GM21526 (cell line): ENCODE data around the gene GIGYF2.
"Not testable (repeated sequence)": the region's sequence is repeated elsewhere in the genome, so short reads cannot be mapped to it uniquely, and the experiment has no call there.

Source experiments
- ATAC-seq: cut with Tn5 transposase; IDR thresholded peaks from one replicate; pipeline ENCODE4 v1.9.1; 2021; ENCODE audit warnings: moderate library complexity; ENCODE audit not compliant: unreplicated experiment, low FRiP score

Gene GIGYF2

DNA sequence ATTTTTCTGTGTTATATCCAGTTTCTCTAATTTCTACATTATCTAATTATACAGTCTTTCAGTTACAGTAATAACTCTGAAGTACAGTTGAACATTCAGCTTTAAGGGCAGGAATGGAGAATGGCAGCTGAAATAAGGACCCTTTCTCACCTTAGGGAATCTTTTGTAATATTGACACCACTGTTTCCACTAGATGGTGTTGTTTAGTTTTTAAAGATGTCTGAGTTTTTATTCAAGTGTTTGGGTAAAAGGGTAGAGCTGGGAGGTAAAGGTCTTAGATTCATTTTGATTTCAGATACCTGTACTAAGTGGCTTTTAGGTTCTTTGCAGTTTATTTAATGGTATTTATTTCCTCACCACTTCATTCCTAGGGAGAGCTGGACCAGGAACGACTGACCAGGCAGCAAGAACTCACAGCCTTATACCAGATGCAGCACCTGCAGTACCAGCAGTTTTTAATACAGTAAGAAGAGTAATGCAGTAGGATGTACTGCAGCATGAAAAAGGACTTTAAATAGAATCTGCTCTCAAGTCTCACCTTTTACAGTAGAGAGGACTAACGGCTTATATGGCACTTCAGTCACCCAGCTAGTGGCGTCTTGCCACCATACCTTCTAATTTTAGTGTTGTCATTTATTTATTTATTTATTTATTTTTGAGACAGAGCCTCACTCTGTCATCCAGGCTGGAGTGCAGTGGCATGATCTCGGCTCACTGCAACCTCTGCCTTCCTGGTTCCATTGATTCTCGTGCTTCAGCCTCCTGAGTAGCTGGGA lies 112.4 kb downstream of the GIGYF2 start:
- ATAC-seq, result no peak

DNA sequence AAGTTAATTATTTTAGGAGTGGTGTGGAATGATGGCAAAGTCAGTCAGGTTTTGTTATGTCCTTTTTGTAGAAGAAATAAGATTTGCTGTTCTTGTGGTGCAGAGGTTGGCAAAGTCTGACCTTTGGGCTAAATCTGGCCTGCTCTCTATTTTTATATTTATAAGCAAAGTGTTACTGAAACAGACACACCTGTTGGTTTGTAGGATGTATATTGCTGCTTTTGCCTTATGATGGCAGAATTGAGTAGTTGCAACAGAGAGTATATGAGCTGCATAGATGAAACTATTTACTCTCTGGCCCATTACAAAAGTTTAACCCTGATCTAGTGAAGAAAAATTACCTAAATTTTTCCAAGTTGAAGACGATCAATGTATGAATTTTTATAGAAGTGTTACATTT lies 113.3 kb downstream of the GIGYF2 start:
- ATAC-seq, result no peak

DNA sequence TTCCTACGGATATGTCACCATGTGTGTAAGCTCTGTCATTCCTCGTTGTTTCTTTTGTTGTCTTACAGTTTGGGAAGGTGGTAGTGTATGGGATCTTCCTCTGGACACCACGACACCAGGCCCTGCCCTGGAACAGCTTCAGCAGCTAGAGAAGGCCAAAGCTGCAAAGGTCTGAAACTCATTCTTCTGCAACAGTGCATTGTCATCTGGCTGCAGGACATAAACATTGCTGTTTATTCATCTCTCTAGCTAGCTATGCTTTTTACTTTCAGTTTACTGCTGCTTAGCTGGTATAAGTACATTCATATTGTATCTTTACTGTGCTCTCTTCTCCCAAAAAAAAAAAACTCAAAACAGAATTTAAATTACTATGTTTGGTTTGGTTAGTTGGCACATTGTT lies 118.4 kb downstream of the GIGYF2 start:
- no peak for ATAC-seq

DNA sequence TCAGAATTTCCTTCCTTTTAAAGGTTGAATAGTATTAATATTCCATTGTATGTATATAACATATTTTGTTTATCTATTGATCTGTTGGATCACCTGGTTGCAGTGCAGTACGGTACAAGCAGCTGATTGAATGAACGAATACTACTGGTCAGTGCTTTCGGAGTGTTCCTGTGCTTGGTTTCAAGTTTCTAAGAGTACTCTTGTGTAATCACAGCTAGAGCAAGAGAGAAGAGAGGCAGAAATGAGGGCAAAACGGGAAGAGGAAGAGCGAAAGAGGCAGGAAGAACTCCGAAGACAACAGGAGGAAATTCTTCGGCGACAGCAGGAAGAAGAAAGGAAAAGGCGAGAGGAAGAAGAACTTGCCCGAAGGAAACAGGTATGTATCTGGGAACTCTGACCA lies 119.5 kb downstream of the GIGYF2 start:
- no peak for ATAC-seq

DNA sequence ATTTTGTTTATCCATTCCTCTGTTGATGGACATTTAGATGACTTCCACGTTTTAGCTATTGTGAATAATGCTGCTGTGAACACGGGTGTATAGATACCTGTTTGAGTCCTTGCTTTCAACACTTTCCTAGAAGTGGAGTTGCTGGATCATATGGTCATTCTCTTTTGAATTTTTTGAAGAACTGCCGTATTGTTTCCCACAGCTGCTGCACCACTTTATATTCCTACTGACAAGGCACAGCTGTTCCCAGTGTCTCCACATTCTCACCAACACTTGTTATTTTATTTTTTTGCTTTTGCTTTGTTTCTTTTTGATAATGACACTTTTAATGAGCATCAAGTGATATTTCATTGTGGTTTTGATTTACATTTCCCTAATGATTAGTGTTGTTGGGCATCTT lies 120.6 kb downstream of the GIGYF2 start:
- ATAC-seq, result no peak

DNA sequence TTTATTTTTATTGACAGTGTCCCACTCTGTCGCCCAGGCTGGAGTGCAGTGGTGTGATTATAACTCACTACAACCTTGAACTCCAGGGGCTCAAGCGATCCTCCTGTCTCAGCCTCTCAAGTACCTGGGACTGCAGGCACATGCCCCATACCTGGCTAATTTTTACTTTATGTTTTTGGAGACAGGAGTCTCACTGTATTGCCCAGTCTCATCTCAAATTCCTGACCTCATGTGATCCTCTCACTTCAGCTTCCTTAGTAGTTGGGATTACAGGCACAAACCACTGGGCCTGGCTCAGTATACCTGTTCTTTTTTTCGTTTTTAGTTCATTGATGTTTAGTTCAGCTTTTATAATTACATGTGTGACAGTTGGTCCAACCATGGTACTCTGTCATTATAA lies 132.9 kb downstream of the GIGYF2 start:
- no peak for ATAC-seq

DNA sequence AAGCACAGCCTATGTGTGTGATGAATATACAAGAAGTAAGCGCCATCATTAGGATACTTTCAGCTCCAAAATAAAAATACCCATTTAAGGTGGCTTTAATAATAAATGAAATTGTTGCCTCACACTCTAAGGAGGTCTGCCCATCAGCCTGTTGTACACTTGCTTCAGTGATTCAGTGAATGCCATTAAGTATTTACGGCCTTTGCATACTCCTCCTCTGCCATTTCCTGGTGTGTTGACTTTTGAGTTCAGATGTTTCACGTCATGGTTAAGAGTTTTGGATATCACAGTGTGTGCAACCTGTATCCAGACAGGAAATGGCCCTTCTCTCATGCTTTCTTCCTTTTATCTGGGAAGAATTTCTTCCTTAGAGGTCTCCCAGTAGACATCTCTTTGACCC lies 134.4 kb downstream of the GIGYF2 start:
- ATAC-seq, result no peak

DNA sequence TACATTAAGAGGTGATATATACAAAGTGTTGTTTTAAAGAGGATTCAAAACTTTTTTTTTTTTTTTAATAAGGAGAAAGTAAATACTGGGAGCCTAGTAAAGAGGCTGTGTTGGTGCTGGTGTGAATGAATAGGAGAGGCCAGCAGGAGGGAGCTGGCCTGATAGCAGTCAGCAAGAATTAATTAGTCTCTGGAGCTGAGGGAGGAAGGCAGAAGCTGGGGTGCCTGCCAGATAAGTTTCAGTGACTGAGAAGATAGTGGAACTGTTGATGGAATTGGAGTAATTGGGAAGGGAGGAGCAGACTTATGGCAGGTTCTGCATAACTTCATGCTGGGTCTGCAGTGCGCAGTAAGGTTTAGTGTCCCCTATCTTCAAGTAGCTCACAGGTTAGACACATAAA lies 136.7 kb downstream of the GIGYF2 start:
- ATAC-seq, result no peak

DNA sequence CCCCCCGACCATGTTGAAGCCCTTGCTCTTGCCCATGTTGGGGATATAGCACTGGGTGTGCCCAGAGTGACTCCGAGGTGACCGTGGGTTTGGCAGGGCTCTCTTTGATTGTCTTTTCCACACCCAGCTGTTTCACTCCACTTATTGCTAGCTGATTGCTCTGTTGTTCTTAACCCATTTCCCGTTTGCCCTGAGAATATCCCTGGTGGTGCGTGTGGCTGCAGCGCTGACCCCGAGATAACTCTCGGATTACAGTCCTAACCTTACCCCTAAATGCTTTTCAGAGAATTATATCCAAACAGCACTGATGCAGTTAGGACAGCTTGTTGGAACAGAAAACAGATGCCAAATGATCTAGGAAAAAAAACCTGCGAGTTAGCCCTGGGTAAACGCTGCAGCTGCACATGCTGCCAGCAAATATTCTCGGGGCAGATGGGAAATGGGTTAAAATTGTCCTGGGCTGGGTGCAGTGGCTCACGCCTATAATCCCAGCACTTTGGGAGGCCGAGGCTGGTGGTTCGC lies 138.6 kb downstream of the GIGYF2 start:
- no peak for ATAC-seq

DNA sequence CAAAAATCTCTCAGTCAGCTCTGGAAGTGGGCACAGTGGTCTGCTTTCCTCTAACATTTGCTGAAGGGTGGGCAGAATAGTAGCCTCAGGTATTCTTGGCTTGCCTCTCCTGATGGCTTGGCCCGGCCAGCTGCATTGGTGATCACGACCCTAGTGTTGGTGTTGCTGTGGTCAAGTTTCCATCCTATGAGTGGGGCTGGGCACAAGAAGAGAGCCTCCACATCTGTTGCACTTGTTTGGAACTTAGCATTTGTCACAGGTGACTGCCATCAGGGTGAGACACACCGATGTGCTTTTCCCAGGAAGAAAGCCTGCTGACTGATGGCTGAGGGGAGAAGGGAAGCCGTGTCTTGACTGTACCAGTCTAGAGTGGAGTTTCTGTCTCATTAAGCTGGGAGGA lies 139.8 kb downstream of the GIGYF2 start:
- no peak for ATAC-seq

DNA sequence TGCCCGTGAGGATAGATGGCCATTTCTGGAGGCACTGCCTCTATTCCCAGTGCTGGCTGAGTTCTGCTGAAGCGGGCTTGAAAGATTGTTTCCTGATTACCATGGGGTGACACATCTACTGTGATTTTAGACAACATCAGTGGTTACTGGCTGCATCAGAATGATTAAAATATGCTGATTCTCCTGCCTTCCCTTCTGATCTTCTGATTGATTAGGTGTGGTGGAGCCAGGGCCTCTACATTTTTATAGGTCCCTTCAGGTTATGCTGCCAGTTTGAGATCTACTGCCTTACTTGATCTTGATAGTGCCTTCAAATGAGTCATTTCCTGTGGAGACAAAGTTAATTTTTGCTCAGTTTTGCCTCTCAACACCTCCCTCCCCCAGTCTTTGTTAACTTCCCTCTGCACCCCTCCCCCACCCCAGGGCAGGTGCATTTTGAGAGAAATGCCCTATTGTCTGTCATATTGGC lies 141.3 kb downstream of the GIGYF2 start:
- no peak for ATAC-seq

DNA sequence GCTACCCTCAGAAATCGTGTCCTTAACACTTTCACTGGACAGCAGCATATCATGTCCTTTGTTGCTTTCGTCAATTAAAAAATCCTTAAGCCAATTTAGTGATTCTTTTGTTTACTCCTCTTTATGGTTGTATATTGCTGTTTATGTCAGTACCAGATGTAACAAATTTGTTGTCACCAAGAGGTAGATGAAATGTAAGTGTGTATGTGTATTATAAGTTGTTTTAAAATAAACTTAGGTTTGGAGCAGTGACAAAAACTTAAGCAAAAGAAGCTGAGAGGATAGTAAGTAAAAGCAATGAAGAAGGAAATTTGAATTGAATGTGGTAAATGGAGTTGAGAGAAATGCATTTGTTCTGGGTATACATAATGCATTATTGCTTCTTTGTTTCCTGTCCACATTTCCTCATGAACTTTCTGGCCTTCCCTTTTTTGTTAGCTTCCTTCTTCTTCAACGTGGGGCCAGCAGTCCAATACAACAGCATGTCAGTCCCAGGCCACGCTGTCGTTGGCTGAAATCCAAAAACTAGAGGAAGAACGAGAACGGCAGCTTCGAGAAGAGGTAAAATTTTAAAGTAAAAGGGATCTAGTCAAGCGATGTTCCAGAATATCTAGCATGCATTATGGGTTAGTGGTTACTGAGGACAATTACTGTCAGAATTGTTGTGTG lies 142.4 kb downstream of the GIGYF2 start:
- ATAC-seq, result no peak

DNA sequence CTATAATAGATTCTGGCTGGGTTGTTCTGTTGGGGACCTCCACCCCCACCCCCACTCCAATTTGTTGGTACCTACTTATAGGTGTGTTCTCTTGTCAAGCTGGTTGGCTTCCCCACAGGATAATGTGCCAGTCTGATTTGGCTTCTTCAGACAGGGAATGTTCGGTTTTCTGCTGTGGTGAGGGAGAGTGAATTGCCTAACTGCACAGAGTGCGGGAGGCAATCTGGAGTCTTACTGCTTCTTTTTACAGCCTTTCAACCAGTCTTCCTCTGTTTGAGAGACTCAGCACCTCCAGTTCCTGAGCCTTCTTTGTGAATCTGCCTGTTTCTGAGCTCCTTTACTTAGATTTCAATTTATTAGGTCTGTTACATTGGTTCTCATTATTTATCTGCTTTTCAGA lies 145.6 kb downstream of the GIGYF2 start:
- ATAC-seq, result no peak

DNA sequence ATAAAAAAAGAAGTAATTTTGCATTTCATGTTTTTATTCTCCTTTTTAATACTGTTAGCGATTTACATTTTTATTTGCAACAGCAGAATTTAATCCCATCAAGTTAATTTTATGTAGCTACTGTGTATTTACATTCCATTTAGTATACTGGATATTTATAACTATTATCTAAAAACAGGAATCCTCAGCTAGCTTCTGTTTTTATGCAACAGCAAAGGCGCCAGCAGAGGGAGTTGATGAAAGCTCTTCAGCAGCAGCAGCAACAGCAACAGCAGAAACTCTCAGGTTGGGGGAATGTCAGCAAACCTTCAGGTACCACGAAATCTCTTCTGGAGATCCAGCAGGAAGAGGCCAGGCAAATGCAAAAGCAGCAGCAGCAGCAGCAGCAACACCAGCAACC lies 146.7 kb downstream of the GIGYF2 start:
- no peak for ATAC-seq

DNA sequence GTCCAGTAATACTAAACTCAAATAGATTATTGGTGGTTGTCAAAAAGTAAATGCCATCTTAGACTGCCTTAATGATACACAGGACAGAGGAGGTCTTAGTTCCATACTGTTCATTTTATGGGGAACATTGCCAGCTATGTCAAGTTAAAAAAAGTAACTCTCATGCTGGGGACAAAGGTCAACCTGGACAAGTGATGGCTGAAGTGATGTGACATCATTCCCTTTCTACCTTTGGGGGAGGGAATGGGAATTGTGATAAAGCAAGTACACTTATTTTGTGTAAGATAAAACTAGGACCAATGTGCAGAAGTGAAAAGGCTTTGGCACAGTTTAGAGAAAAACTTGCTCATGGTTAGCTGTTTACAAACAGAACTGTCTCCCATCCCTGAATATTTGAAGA lies 148.9 kb downstream of the GIGYF2 start:
- ATAC-seq, result no peak

DNA sequence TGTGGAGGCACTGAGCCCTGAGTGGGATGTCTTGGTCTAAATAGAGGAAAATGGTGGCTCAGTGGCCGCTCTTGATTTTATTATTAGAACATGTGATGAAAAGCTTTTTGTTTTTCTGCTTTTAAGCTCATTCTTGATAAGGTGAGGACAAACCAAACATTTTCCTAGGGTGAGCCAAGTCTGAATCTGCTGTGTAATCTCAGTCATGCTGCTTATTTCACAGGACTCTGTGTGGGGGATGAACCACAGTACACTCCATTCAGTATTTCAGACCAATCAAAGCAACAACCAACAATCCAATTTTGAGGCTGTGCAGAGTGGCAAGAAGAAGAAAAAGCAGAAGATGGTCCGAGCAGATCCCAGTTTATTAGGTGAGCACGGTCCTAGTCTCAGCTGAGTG lies 152.9 kb downstream of the GIGYF2 start:
- ATAC-seq, result no peak

DNA sequence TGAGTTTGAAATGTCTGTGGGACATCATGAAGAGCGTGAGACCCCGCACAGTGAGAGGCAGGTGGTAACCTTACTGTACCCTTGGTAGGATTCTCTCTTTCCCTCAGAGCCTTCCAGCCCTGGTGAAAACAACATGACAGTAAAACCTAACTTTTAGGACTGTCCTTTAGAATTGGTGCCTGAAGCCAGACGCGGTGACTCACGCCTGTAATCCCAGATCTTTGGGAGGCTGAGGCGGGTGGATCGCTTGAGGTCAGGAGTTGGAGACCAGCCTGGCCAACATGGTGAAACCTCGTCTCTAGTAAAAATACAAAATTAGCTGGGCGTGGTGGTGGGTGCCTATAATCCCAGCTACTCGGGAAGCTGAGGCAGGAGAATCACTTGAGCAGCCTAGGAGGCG lies 154.9 kb downstream of the GIGYF2 start:
- not testable (repeated sequence) for ATAC-seq

DNA sequence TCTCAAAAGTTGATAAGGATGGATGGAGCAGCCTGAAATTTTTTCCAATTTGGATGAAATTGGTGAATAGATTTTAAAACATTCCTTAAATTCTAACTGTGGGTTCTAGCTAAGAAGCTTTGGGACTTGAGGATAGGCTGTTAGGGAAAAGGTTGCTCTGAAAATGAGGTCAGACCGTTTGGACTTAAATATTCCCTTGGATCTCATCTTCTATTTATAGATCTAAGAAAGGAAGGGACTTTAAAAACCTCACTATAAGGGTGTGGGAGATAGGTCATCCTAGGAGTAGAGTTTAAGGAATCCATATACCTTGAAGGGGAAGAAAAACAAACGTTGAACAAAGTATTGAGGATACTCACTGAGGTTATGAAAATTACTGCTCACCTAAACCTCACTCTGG lies 155.5 kb downstream of the GIGYF2 start:
- no peak for ATAC-seq

DNA sequence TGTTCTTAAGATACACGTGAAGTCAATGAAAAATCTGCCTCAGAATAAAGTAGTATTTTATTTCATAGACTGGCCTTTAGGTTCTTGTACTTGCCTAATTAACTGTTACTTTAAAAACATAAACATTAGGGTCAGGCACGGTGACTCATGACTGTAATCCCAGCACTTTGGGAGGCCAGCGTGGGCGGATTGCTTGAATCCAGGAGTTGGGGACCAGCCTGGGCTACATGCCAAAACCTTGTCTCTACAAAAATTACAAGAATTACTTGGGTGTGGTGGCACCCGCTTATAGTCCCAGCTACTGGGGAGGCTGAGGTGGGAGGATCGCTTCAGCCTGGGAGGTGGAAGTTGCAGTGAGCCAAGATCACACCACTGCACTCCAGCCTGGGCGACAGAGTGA lies 157.0 kb downstream of the GIGYF2 start:
- ATAC-seq, result no peak

DNA sequence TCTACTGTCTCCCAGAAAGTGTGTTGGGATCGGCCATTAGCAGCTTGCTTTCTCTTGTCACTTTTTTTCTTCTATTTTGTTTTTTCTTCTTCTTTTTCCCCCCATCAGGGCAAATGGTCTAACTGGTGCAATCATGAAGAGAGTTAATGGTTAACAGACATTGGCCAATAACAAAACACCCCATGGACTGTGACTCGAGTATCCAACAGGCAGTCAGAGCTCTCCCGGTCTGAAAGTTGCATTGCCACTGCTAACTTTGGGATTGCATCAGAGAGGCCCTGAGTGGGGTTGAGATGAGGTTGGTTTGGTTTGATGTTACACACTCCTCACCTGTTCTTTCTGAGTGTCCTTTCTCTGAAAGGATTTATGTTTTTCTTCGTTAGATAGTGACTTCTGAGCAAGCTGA lies 160.0 kb downstream of the GIGYF2 start:
- ATAC-seq, result no peak

DNA sequence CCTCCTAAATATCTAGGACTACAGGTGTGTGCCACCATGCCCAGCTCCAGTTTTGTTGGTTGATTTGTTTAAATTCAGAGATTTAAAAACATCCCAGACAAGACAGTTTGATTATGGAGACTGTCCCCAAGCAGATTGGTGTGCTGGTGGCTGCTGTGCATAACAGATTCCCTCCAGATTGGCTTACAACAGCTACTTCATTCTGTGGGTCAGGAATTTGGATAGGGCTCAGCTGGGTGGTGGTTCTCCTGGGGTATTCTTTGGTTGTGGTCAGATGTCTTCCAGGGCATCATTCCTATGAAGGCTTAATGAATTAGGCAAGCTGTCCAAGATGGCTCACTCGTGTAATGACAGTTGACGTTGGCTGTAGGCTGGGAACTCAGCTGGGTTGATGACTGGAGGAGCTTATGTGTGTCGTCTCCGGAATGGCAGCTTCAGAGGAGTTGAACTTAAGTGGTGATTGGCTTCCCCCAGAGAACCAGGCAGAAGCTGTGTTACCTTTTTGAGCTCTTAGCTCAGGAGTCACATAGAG lies 162.3 kb downstream of the GIGYF2 start:
- no peak for ATAC-seq
